IMR-90 (cell line): Measurements from ENCODE around the gene DPP6. TPM values are rescaled to one million over a fixed set of nuclear protein-coding genes. Genes with fewer than 3 reads are reported as not detected.

ENCODE experiments used
- ATAC-seq: fragments of 200-7000 bp; cut with Tn5 transposase; 2 replicates; pipeline ENCODE4 v1.9.1; 2020; ENCODE audit warnings: low read depth, mild to moderate bottlenecking, moderate library complexity
- BruUV-seq: library from RNA; stranded (reverse); fragments of 400-500 nt; replicated peaks from 2 replicates; lab custom pipeline; 2021; lab: Mats Ljungman, UMichigan
- CTCF ChIA-PET: fragments of 300-600 bp; formaldehyde crosslinking; extraction: SDS; loops from one replicate; lab custom pipeline; 2021; ENCODE audit warnings: antibody characterized with exemption; lab: Yijun Ruan, JAX
- POLR2A ChIA-PET: fragments of 300-600 bp; sonication (Branson Sonifier 250); formaldehyde crosslinking; loops from one replicate; lab custom pipeline; 2022; ENCODE audit warnings: antibody characterized with exemption; ENCODE audit not compliant: unreplicated experiment; lab: Charles Lee
- DNase-seq: peaks from one replicate; pipeline ENCODE4 v3.0.0; 2013
- H2AFZ ChIP-seq: replicated peaks from 2 replicates; pipeline ENCODE3; 2013; ENCODE audit warnings: low read length, mild to moderate bottlenecking; ENCODE audit not compliant: poor library complexity
- H2AK5ac ChIP-seq: 2 replicates; pipeline ENCODE4 v1.6.1; 2013; ENCODE audit warnings: low read depth, low read length, inconsistent platforms
- H2AK9ac ChIP-seq: replicated peaks from 2 replicates; pipeline ENCODE3; 2013; ENCODE audit warnings: mild to moderate bottlenecking, low read depth, low read length, moderate library complexity; ENCODE audit not compliant: poor library complexity
- H2BK120ac ChIP-seq: 2 replicates; pipeline ENCODE4 v1.6.1; 2013; ENCODE audit warnings: low read depth, low read length, inconsistent platforms
- H2BK15ac ChIP-seq: 3 replicates; pipeline ENCODE4 v1.6.1; 2013; ENCODE audit warnings: low read depth, low read length, inconsistent platforms
- H2BK20ac ChIP-seq: 2 replicates; pipeline ENCODE4 v1.6.1; 2013; ENCODE audit warnings: low read depth, mild to moderate bottlenecking, inconsistent platforms, low read length, moderate library complexity
- H2BK5ac ChIP-seq: 2 replicates; pipeline ENCODE4 v1.6.1; 2013; ENCODE audit warnings: mild to moderate bottlenecking, low read depth, low read length, inconsistent platforms; ENCODE audit not compliant: poor library complexity, severe bottlenecking
- H3K14ac ChIP-seq: replicated peaks from 2 replicates; pipeline ENCODE4 v1.6.1; 2013; ENCODE audit warnings: low read depth, low read length, inconsistent platforms
- H3K18ac ChIP-seq: 2 replicates; pipeline ENCODE4 v1.6.1; 2013; ENCODE audit warnings: low read depth, low read length, control low read depth
- H3K23ac ChIP-seq: 2 replicates; pipeline ENCODE4 v1.6.1; 2013; ENCODE audit warnings: low read depth, low read length, inconsistent platforms
- H3K27ac ChIP-seq: 2 replicates; pipeline ENCODE4 v1.5.1; 2013; ENCODE audit warnings: mild to moderate bottlenecking, control low read depth, low read length; ENCODE audit not compliant: insufficient read depth
- H3K27me3 ChIP-seq: 2 replicates; pipeline ENCODE4 v1.6.1; 2013; ENCODE audit warnings: low read length; ENCODE audit not compliant: control insufficient read depth, insufficient read depth
- H3K36me3 ChIP-seq: 2 replicates; pipeline ENCODE4 v1.6.1; 2013; ENCODE audit warnings: low read length, mixed read lengths; ENCODE audit not compliant: control insufficient read depth, insufficient read depth
- H3K4ac ChIP-seq: 2 replicates; pipeline ENCODE4 v1.6.1; 2013; ENCODE audit warnings: low read depth, low read length, inconsistent platforms
- H3K4me1 ChIP-seq: 2 replicates; pipeline ENCODE4 v1.6.1; 2013; ENCODE audit warnings: low read length, mixed read lengths; ENCODE audit not compliant: control insufficient read depth, insufficient read depth
- H3K4me2 ChIP-seq: 2 replicates; pipeline ENCODE4 v1.6.1; 2013; ENCODE audit warnings: low read depth, mild to moderate bottlenecking, control low read depth, low read length, moderate library complexity
- H3K4me3 ChIP-seq: 2 replicates; pipeline ENCODE4 v1.5.1; 2013; ENCODE audit warnings: low read depth, mild to moderate bottlenecking, control low read depth, low read length, moderate library complexity; ENCODE audit not compliant: insufficient read depth
- H3K56ac ChIP-seq: 2 replicates; pipeline ENCODE4 v1.6.1; 2013; ENCODE audit warnings: low read length, inconsistent platforms; ENCODE audit not compliant: insufficient read depth; ENCODE audit errors: extremely low read depth
- H3K79me1 ChIP-seq, 2 experiments: 2 replicates each; pipeline ENCODE4 v1.6.1; 2013; ENCODE audit warnings: low read length in 2 of 2, inconsistent platforms in 1 of 2, low read depth in 1 of 2
- H3K9ac ChIP-seq: 2 replicates; pipeline ENCODE4 v1.6.1; 2013; ENCODE audit warnings: low read depth, low read length, control low read depth
- H3K9me1 ChIP-seq: 2 replicates; pipeline ENCODE4 v1.6.1; 2013; ENCODE audit warnings: low read length, inconsistent platforms; ENCODE audit not compliant: insufficient read depth
- H3K9me3 ChIP-seq: 2 replicates; pipeline ENCODE4 v1.6.1; 2013; ENCODE audit warnings: low read length; ENCODE audit not compliant: control insufficient read depth, insufficient read depth
- H4K20me1 ChIP-seq: 2 replicates; pipeline ENCODE4 v1.6.1; 2013; ENCODE audit warnings: low read length, inconsistent platforms; ENCODE audit not compliant: insufficient read depth
- H4K5ac ChIP-seq: 2 replicates; pipeline ENCODE4 v1.6.1; 2013; ENCODE audit warnings: mild to moderate bottlenecking, low read depth, low read length, control low read depth
- H4K8ac ChIP-seq, 2 experiments: 2 replicates each; pipeline ENCODE4 v1.6.1; 2013; ENCODE audit warnings: low read depth in 2 of 2, low read length in 2 of 2, control low read depth in 1 of 2, inconsistent platforms in 1 of 2
- H4K91ac ChIP-seq: 2 replicates; pipeline ENCODE4 v1.6.1; 2013; ENCODE audit warnings: low read depth, low read length, inconsistent platforms; ENCODE audit not compliant: insufficient read depth
- BHLHE40 ChIP-seq: fragments of 150-350 bp; IDR thresholded peaks from 2 replicates; pipeline ENCODE4 v1.6.1; 2016; ENCODE audit warnings: mild to moderate bottlenecking, low read depth, low read length
- CEBPB ChIP-seq: IDR thresholded peaks from 2 replicates; pipeline ENCODE4 v1.6.1; 2012; ENCODE audit warnings: low read depth, low read length, improper control_type of control experiment
- CHD1 ChIP-seq: IDR thresholded peaks from 2 replicates; pipeline ENCODE4 v1.6.1; 2012; ENCODE audit warnings: low read depth, low read length, improper control_type of control experiment
- CTCF ChIP-seq: conservative IDR thresholded peaks from 2 replicates; pipeline ENCODE4 v1.5.1; 2012; ENCODE audit warnings: mild to moderate bottlenecking, low read depth, low read length, improper control_type of control experiment
- ELK1 ChIP-seq: fragments of 150-350 bp; IDR thresholded peaks from 2 replicates; pipeline ENCODE4 v1.6.1; 2016; ENCODE audit warnings: low read depth, mild to moderate bottlenecking, low read length, moderate library complexity, borderline replicate concordance
- FOS ChIP-seq: fragments of 150-350 bp; IDR thresholded peaks from 2 replicates; pipeline ENCODE4 v1.6.1; 2016; ENCODE audit warnings: low read depth, low read length
- MAFK ChIP-seq: IDR thresholded peaks from 2 replicates; pipeline ENCODE4 v1.6.1; 2012; ENCODE audit warnings: low read depth, low read length, improper control_type of control experiment
- MXI1 ChIP-seq: IDR thresholded peaks from 2 replicates; pipeline ENCODE4 v1.6.1; 2012; ENCODE audit warnings: low read depth, mild to moderate bottlenecking, low read length, moderate library complexity, borderline replicate concordance
- NFE2L2 ChIP-seq: fragments of 150-350 bp; IDR thresholded peaks from 2 replicates; pipeline ENCODE4 v1.6.1; 2016; ENCODE audit warnings: low read depth, mild to moderate bottlenecking, low read length
- POLR2A ChIP-seq: IDR thresholded peaks from 2 replicates; pipeline ENCODE4 v1.6.1; 2012; ENCODE audit warnings: mild to moderate bottlenecking, low read depth, low read length
- RAD21 ChIP-seq: IDR thresholded peaks from 2 replicates; pipeline ENCODE4 v1.6.1; 2012; ENCODE audit warnings: low read length, improper control_type of control experiment
- RCOR1 ChIP-seq: IDR thresholded peaks from 2 replicates; pipeline ENCODE4 v1.6.1; 2012; ENCODE audit warnings: mild to moderate bottlenecking, low read length, improper control_type of control experiment; ENCODE audit not compliant: insufficient replicate concordance
- RFX5 ChIP-seq: IDR thresholded peaks from 2 replicates; pipeline ENCODE4 v1.8.0; 2012; ENCODE audit warnings: low read depth, mild to moderate bottlenecking, low read length, moderate library complexity
- SMC3 ChIP-seq: fragments of 150-350 bp; IDR thresholded peaks from 2 replicates; pipeline ENCODE4 v1.6.1; 2016; ENCODE audit warnings: low read depth, mild to moderate bottlenecking, antibody characterized with exemption, low read length, moderate library complexity
- USF2 ChIP-seq: fragments of 150-350 bp; IDR thresholded peaks from 2 replicates; pipeline ENCODE4 v1.6.1; 2017; ENCODE audit warnings: mild to moderate bottlenecking, antibody characterized with exemption, low read length, low read depth
- WGBS, 2 experiments: methylation state at CpG; one replicate each; pipeline versions ENCODE4 v1.1.5 to v1.1.7; 2013; ENCODE audit warnings: missing lambda C conversion rate in 2 of 2; ENCODE audit not compliant: insufficient read length in 1 of 2; ENCODE audit errors: extremely low coverage in 2 of 2; 5-methylcytosine and 5-hydroxymethylcytosine counted together
- dilution Hi-C: fragments of 300-500 bp; cut with HindIII; formaldehyde crosslinking; loops from one replicate; pipeline ENCODE4 v1.14.3; 2018; ENCODE audit warnings: low sequenced_read_pairs; ENCODE audit not compliant: unreplicated experiment
- in situ Hi-C: fragments of 300-500 bp; cut with MboI; formaldehyde crosslinking; loops from 3 replicates; pipeline ENCODE4 v1.14.3; 2019; ENCODE audit warnings: low sequenced_read_pairs, inconsistent platforms, mixed read lengths
- intact Hi-C: fragments of 100-400 bp; cut with micrococcal nuclease; formaldehyde crosslinking; loops from 2 replicates; pipeline ENCODE4 v1.10.0; 2022
- polyA plus RNA-seq, 3 experiments: library from polyadenylated mRNA; depleted of rRNA; stranded (reverse); fragments of >200 nt; gene quantifications; 2 replicates each; pipeline ENCODE4 v1.2.3, GENCODE V29; 2012; ENCODE audit warnings: low replicate concordance in 1 of 3
- total RNA-seq: library from RNA; depleted of rRNA; stranded (reverse); fragments of >200 nt; gene quantifications from 2 replicates; pipeline ENCODE4 v1.2.3, GENCODE V29; 2012

DPP6 gene
- total and polyA plus RNA-seq, 2 of the 4 experiments (the other 2 are of a cell fraction) = not detected

GRCh38 chr7:154423231-154423630 lies 371.0 kb downstream of the DPP6 start:
- Histone ChIP-seq H3K9me1 (no peaks in the 10 kb centered on the region), H3K4ac (no peak overlapping the region), H3K4me1 (no peaks in the 10 kb centered on the region), H3K9ac (no peak overlapping the region), H2AK5ac (no peak overlapping the region), H3K36me3 (no peaks in the 10 kb centered on the region), H2AFZ (no peak overlapping the region), H4K91ac (no peak overlapping the region), H2BK5ac (no peak overlapping the region), H3K79me1 (no peaks in the 10 kb centered on the region), H3K14ac (no peak overlapping the region), H3K4me2 (no peak overlapping the region), H4K20me1 (no peaks in the 10 kb centered on the region), H3K27ac (no peak overlapping the region), H3K23ac (no peak overlapping the region), H2BK120ac (no peak overlapping the region), H3K4me3 (no peak overlapping the region), H3K18ac (no peak overlapping the region), H3K27me3 (no peaks in the 10 kb centered on the region), H4K8ac (no peak overlapping the region), H2BK20ac (no peak overlapping the region), H4K5ac (no peak overlapping the region), H3K9me3 (peaks cover 13% of the 10 kb centered on the region), H3K56ac (no peak overlapping the region), H2BK15ac (no peak overlapping the region), H2AK9ac (no peak overlapping the region)
- WGBS, 2 experiments = no CpG with 5 or more reads among the region's 4 CpGs
- DNase-seq (no peak), ATAC-seq (no peak)
- intact Hi-C loops (no loop called here), dilution Hi-C loops (no loop called here), in situ Hi-C loops (no loop called here)
- ChIA-PET POLR2A (no interaction called here), CTCF (no interaction called here)
- no TSS peak for BruUV-seq
- TF ChIP-seq BHLHE40 = no peak
- TF ChIP-seq SMC3 = no peak
- no peak for TF ChIP-seq RCOR1
- TF ChIP-seq RAD21 = no peak
- TF ChIP-seq CTCF = no peak
- TF ChIP-seq POLR2A = no peak
- TF ChIP-seq CEBPB = no peak
- TF ChIP-seq USF2 = no peak
- TF ChIP-seq MAFK = no peak
- no peak for TF ChIP-seq RFX5
- TF ChIP-seq NFE2L2 = no peak
- TF ChIP-seq CHD1 = no peak
- TF ChIP-seq FOS = no peak
- TF ChIP-seq MXI1 = no peak
- no peak for TF ChIP-seq ELK1
